Stimulated activated CD4-positive, alpha-beta T cell treated with anti-CD3 and anti-CD28 coated beads, Interleukin-12 subunit alpha, Interleukin-12 subunit beta, amount 100 ng/mL, for 4 hours (primary cell): ENCODE data around the gene RNF13.
"Not testable (repeated sequence)": the region's sequence is repeated elsewhere in the genome, so short reads cannot be mapped to it uniquely, and the experiment has no call there.

Experiments used
- DNase-seq: peaks from one replicate; pipeline ENCODE4 v3.0.0-alpha.2; 2020

RNF13 gene

DNA sequence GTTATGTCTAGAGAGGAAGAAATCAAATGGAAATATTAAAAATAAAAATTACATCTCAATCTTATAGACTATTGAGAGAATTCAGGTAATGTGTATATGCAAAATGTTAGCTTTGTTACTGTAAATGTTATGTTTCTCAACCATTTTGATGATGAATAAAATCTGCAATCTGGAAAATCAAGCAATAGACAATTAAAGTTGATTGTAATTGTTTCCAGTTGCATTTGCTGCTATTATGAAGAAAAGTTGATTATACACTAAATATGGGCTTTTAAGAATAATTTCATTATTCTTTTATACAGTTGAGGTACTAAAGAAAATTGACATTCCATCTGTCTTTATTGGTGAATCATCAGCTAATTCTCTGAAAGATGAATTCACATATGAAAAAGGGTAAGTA lies 88.8 kb downstream of the RNF13 start:
- no peak for DNase-seq

DNA sequence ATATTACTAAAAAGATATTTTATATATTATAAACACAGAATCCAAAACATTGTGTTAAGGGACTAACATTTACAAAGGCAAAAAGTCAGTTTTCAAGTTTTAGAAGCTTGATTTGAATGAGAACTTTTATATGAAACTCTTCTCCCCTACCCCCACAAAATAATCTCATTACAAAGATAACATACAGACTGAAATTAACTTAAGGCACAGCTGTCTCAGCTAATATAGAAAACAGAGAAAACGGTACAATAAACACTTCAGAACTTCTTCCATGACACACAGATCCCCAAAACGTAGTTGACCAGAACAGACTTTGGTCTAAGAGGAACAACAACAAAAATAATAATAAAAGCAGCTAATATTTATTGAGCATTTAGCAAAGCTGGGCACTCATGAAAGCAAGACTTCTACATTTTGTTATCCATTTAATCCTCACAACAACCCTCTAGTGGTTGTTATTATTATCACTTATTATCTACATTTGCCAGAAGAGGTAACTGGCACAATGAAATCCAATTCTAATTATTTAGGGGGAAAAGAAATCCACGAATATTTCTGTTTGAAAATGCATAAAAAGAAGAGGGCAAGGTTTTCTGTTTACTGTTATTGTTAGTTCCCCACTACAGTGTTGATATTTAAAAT lies 89.6 kb downstream of the RNF13 start:
- DNase-seq = no peak

DNA sequence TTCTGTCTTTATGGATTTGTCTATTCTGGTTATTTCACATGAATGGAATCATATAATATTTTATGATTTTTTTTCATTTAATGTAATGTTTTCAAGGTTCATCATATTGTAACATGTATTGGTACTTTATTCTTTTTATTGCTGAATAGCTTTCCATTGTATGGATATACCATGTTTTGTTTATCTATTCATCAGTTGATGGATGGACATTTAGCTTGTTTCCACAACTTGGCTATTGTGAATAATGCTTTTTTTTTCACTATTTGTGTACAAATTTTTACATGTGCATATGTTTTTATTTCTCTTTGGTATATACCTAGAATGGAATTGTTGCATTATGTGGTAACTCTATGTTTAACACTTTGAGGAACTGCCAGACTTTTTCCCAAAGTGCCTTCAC lies 93.0 kb downstream of the RNF13 start:
- no peak for DNase-seq

DNA sequence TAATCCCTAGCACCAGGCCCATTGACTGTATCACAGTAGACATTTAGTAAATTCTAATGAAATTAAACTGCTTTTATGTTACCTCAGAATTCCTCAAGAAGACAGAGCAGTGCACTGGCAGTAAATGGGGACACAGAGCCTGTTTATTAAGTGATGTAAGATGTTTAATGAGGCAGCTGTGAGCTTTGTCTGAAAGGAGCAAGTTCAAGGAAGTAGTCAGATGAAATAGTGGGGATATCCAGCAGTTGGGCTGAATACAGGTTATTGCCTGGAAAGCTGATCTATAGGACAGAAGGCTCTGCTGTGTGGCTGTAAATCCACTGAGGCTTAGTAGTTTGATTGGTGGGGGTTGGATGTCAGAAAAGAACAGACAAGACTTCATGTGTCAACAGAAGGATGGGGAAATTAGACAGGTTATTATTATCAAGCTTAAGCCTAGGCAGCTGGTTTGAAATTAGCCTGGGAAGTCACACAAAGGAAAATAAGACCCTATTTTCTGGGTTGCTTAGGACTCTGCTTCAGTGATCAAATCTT lies 95.5 kb downstream of the RNF13 start:
- DNase-seq = no peak

DNA sequence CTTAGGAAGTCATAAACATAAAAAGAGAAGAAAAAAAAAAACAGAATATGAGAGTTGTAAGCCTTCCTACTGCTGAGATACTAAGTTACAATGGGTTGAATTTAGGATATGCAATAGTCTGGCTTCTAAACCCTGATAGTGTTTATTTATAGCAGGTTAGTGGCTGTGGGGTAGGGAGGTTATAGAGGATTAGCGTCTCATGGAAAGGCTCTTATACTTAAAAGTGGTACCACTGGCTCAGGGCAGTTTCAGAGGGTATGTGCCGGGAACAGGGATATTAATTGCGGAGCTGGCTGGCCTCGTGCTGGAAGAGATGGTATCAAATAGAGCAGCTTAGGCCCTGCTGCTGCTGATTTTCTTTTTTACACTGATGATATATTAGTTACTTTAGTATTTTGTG lies 96.9 kb downstream of the RNF13 start:
- DNase-seq = no peak

DNA sequence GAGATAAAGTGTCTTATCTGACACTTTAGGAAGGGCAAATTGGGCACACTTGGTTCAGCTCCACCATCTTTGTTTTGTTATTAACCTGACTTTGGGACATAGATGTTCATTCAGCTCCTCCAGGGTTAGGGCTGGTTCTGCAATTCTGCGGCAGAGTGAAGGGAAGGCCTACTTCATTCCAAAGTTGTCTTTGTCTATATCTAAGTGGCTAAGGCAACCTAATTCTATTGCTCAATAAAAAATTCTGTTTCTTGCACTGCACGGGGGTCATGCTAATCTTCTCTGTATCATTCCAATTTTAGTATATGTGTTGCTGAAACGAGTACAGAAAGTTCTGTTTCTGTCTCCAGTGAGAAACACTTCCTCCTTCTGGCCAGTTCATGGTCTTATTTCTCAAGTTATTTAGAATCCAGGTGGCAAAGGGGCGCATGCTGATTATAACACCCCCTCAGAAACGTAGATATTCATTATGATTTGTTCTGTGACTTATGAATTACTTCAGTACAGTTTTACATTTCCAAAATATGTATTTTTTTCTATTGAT lies 104.2 kb downstream of the RNF13 start:
- DNase-seq = no peak

DNA sequence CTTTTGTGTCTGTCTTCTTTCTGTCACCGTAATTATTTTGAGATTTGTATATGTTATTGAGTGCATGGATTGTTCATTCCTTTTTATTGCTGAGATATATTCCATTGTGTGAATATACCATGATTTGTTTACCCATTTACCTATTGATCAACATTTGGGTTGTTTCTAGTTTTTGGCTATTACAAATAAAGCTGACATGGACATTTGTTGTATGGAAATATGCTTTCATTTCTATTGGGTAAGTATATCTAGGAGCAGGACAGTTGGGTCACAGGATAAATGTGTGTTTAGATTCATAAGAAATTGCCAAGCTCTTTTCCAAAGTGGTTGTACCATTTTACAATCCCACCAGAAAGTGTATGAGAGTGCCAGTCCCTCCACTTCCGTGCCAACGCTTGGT lies 106.5 kb downstream of the RNF13 start:
- no peak for DNase-seq

DNA sequence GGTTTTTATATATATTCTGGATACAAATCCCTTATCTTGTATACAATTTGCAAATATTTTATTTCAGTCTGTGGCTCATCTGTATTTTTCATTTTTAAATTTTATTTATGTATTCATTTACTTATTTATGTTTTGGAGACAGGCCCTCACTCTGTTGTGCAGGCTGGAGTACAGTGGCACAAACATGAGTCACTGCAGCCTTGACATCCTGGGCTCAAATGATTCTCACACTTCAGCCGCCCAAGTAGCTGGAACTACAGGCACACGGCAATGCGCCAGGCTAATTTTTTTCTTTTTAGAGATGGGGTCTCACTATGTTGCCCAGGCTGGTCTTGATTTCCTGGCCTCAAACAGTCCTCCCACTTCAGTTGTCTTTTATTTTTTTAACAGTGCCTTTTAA lies 107.1 kb downstream of the RNF13 start:
- no peak for DNase-seq

DNA sequence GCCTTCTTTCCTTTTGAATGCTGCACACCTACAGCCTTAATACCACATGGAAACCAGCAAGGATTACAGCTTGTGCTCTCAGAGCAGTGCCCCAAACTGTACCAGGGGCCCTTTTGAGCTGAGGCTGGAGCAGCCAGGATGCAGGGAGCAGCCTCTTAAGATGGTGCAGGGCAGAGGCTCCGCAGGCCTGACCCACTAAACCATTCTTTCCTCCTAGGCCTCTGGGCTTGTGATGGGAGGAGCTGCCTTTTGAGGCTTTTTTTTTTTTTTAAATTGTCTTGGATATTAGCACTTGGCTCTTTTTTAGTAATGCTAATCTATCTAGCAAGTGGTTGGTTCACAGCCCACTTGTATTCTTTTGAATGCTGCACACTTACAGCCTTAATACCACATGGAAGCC lies 120.0 kb downstream of the RNF13 start:
- no peak for DNase-seq

DNA sequence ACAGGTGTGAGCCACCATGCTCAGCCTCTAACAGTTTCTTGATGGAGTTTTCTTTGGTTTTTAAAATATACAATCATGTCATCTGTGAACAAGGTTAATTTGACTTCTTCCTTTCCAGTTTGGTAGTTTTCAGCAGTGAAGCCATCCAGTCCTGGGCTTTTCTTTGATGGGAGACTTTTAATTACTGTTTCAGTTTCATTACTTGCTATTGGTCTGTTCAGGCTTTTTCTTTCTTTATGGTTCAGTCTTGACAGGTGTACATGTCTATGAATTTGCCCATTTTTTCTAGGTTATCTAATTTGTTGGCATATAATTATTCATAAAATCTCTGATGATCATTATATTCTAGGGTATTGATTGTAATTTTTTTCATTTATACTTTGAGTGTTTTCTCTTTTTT lies 120.8 kb downstream of the RNF13 start:
- DNase-seq = no peak

DNA sequence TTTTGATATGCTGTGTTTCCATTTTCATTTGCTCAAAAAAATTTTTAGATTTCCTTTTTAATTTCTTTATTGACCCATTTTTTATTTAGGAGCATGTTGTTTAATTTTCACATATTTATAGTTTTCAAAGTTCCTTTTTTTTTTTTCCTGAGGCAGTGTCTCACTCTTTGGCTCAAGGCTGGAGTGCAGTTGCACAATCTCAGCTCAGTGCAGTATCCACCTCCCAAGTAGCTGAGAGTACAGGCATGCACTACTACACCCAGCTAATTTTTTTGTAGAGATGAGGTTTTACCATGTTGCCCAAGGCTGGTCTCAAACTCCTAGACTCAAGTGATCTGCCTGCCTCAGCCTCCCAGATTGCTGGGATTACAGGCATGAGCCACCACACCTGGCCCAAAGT lies 121.5 kb downstream of the RNF13 start:
- DNase-seq = no peak

DNA sequence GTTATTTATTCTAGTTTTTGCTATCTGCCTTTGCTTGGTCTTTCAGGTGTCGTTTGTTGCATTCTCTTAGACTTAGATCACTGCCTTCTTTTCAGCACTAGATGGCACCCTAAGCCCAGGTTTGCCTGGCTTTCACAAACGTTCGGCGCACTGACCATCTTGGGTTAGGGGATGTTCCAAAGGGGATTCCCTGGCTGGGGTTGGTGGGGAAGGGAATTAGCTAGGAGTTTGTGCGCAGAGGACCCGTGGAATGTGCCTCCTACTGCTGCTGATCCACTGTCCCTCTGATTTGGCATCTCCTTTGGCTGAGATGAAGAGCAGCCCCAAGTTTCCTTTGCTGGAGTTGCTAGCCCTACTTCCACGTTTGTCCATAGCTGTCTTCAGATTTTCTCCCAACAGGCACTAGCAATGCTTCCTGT lies 123.8 kb downstream of the RNF13 start:
- DNase-seq = peak; percentile 11

DNA sequence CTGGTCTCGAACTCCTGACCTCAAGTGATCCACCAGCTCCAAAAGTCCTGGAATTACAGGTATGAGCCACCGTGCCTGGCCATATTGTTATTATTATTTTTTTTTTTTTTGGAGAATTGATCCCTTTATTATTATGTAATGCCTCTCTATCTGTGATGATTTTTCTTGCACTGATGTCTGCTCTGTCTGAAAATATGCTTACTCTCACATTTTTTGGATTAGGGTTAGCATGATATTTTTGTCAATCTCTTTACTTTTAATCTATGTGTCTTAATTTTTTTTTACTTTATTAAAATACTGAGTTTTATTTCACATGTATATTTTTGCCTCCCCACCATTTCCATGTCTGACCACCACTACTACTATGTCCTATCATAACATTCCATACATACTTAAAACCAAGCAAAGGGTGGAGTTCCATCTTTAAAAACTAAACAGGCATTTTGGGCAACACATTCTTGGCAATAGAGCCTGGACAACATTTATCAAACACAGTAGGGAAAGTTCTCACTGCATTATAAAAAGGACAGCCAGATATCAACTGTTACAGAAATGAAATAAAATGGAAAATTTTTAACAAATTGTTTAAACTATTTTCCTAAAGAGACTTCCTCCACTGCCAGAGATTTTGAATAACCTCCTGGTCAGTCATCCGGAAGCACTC lies 125.5 kb downstream of the RNF13 start:
- not testable (repeated sequence) for DNase-seq

DNA sequence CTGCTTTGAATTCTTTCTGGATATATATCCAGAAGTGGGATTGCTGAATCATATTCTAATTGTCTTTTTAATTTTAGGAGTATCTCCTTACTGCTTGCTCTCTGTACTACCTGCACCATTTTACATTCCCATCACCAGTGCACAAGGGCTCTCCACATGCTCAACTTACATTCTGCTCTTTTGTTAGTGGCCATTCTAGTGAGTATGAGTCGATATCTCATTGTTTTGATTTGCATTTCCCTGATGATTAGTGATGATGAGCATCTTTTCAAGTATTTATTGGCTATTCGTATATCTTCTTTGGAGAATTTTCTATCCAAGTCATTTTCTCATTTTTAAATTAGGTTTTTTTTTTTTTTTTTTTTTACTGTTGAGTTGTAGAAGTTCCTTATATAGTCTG lies 128.2 kb downstream of the RNF13 start:
- DNase-seq = no peak

DNA sequence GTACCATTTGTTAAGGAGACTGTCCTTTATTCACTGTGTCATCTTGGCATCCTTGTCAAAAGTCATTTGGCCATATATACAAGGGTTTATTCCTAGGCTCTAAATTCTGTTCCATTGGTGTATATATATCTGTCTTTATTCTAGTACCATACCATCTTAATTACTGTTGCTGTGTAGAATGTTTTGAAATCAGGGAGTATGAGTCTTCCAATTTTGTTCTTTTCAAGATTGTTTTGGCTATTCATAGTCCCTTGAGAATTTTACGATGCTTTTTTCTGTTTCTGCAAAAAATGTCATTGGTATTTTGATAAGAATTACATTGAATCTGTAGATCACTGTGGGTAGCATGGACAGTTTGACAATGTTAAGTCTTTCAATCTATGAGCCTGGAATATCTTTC lies 128.9 kb downstream of the RNF13 start:
- DNase-seq = no peak

DNA sequence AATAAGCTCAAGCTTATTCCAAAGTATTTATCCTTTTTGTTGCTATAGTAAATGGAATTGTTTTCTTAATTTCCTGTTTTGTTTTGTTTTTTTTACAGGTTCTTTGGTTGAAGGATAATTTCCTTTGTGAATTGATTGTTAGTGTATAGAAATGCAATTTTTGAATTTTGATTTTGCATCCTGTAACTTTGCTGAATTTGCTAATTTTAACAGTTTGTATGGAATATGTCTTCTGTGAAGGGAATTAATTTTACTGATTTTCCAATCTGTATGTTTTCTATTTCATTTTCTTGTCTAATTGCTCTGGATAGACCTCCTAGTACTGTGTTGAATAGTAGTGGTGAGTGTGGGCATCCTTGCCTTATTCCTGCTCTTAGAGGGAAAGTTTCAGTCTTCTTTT lies 129.4 kb downstream of the RNF13 start:
- DNase-seq = no peak

DNA sequence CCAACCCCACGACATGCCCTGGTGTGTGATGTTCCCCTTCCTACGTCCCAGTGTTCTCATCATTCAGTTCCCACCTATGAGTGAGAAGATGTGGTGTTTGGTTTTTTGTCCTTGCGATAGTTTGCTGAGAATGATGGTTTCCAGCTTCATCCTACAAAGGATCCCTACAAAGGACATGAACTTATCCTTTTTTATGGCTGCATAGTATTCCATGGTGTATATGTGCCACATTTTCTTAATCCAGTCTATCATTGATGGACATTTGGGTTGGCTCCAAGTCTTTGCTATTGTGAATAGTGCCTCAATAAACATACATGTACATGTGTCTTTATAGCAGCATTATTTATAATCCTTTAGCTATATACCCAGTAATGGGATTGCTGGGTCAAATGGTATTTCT lies 131.0 kb downstream of the RNF13 start:
- not testable (repeated sequence) for DNase-seq

DNA sequence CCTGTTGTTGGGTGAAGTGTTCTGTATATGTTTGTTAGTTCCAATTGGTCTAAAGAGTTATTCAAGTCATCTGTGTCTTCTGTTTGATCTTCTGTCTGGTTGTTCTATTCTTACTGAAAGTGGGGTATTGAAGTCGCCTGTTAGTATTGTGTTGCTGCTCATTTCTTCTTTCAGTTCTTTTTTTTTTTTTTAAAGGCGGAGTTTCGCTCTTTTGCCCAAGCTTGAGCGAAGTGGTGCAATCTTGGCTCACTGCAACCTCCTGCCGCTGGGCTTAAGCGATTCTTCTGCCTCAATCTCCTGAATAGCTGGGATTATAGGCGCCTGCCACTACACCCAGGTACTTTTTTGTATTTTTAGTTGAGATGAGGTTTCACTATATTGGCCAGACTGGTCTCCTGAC lies 134.2 kb downstream of the RNF13 start:
- no peak for DNase-seq

DNA sequence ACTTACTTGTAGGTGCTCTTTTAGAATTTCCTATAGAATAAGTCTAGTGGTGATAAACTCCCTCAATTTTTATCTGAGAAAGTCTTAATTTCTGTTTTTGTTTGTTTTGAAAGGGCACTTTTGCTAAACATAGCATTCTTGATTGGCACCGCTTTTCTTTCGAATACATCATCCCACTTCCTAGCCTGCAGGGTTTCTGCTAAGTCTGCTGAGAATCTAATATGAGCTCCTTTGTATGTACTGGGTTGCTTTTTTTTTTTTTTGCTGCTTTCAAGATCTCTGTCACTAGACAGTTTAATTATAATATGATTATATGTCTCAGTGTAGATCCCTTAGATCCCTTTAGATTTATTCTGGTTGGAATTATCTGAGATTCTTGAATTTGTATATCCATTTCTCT lies 136.2 kb downstream of the RNF13 start:
- DNase-seq = no peak

DNA sequence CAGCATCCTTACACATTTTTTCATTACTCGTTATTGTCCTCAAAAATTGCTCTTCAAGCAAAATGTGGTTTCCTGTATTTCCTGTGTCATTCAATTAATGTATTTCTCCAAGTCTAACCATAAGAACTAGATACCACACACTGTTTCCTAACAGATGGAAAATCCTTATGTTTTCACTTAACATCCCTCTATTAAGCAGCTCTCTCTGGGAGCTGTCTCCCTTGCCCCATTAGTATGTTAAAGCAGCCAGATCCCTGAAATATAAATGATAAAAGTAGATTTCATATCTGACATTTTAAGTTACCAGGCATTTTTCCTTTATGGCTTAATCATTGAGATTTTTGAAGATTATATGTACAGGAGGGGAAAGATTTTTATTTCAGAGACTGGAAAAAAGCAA lies 141.8 kb downstream of the RNF13 start:
- DNase-seq = no peak

DNA sequence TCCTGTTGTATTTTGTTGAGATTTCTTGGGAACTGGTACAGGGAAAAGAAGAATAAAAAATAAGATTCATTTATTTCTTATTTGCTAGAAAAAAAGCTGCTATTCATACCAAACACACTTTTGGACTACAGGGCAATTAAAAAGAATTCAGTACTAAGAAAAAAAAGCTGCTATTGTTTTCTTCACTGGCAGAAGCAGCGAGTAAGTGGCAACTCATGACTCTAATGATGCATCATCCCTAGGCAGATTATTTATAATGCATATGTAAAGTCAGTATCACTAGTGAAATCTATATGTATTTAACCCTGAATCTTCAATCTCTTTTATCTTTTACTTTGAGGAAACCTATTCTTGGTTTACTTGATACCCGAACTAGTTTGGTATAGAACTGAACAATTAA lies 142.4 kb downstream of the RNF13 start:
- DNase-seq = no peak

DNA sequence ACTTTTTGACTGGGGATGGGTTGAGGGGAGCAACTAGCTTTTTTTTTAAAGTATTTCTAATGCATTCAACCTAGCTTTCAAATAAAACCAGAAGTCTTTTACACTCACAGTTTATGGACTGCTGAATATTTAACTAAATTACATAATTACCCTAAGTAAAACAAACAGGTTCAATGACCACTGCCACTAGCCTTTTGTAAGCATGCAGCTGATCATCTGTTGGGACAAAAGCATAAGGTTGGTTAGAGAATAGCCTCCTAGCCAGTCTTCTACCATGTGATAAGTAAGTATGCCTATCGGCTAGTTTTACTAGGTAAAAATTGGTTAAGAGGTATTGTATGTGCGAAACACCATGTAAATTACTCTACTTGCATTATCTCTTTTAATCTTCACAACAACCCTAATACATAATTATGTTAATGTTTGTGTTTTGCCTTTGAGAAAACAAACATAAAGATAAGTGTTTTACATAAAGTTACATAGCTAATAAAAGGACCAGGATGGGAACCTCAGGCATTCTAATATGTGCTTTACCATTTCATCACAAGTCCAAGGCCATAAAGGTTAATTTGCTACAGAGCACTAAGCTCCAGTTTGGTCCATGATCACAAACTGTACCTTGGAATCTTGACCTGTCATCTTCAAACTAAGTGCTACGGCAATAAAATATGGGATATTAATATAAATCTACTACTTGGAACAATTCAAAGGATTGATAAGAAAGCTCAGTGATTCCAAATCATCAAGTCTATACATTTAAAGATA lies 144.5 kb downstream of the RNF13 start:
- DNase-seq = no peak

DNA sequence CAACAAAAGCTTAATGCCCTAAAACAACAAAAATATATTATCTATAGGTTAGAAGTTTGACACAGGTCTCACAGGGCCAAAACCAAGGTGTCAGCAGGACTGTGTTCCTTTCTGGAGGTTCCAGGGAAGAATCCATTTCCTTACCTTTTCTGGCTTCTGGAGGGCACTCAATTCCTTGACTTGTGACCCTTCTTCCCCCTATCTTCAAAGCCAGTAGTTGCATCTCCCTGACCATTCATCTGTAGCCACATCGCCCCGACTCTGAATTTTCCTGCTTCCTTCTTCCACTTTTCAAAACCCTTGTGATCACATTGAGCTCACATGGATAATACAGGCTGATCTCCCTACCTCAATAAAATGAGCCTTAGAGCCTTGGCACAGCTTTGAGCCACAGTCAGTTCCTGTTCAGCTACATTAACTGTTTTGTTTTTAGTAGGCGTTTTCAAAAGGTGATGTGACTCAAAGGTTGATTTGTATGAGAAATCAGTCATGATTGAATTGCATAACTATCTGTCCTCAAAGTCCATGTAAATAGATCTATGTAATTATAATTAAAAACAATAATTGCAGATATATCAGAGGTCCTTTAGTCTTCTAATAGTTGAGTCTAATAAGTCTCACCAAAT lies 145.3 kb downstream of the RNF13 start:
- no peak for DNase-seq
